ENCODE measurements around the gene LGR5.

DNA sequence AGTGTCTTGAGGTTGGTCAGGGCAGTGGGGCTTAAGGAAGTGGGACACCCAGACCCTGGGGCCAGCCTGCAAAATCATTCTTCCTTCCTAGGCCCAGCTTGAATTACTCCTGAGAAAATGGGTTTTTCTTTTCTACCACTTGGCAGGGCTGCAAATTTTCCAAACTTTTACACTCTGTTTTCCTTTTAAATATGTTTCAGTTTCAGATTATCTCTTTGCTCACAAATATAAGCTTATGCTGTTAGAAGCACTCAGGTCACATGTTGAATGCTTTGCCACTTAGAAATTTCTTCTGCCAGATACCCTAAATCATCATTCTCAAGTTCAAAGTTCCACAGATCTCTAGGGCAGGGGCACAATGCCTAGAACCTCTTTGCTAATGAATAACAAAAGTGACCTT lies 2.9 kb upstream of the LGR5 start:
- TF ChIP-seq, protein P1, sequence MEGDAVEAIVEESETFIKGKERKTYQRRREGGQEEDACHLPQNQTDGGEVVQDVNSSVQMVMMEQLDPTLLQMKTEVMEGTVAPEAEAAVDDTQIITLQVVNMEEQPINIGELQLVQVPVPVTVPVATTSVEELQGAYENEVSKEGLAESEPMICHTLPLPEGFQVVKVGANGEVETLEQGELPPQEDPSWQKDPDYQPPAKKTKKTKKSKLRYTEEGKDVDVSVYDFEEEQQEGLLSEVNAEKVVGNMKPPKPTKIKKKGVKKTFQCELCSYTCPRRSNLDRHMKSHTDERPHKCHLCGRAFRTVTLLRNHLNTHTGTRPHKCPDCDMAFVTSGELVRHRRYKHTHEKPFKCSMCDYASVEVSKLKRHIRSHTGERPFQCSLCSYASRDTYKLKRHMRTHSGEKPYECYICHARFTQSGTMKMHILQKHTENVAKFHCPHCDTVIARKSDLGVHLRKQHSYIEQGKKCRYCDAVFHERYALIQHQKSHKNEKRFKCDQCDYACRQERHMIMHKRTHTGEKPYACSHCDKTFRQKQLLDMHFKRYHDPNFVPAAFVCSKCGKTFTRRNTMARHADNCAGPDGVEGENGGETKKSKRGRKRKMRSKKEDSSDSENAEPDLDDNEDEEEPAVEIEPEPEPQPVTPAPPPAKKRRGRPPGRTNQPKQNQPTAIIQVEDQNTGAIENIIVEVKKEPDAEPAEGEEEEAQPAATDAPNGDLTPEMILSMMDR (IDR thresholded peaks at IDR 0.05; ENCODE audit: insufficient read depth, low read length, poor library complexity, severe bottlenecking): no peak
- TF ChIP-seq EZH2phosphoT487 (conservative IDR thresholded peaks at IDR 0.05; ENCODE audit: low read length): no peak

Data from SU-DHL-6 (cell line).